Vagina (tissue), 2 donors: Measurements from ENCODE around the gene NUP188. TPM values are rescaled to one million over a fixed set of nuclear protein-coding genes. Genes with fewer than 3 reads are reported as not detected.

Experiments
- DNase-seq, 2 donors: peaks; one replicate each; pipeline ENCODE4 v3.0.0-alpha.2; 2017; ENCODE audit errors: extremely low spot score in 2 of 2
- H3K27ac ChIP-seq: fragments of 200-600 bp; sonication (generic); one replicate; pipeline ENCODE4 v1.5.1; 2019
- H3K27me3 ChIP-seq: fragments of 200-600 bp; sonication (generic); one replicate; pipeline ENCODE4 v1.5.1; 2019
- H3K36me3 ChIP-seq, 2 donors: fragments of 200-600 bp; sonication (generic); one replicate each; pipeline ENCODE4 v1.5.1; 2017 to 2019
- H3K4me1 ChIP-seq: fragments of 200-600 bp; sonication (generic); one replicate; pipeline ENCODE4 v1.5.1; 2019
- H3K4me3 ChIP-seq, 2 donors: fragments of 200-600 bp; sonication (generic); 1 replicate in 1 of 2; 2 replicates in 1 of 2; pipeline ENCODE4 v1.5.1; 2016 to 2019
- H3K9me3 ChIP-seq: fragments of 200-600 bp; sonication (generic); one replicate; pipeline ENCODE4 v1.5.1; 2019
- POLR2A ChIP-seq, 2 donors: fragments of 450-650 bp; IDR thresholded peaks; one replicate each; pipeline ENCODE4 v1.6.1; 2017; ENCODE audit warnings: antibody characterized with exemption in 2 of 2, mild to moderate bottlenecking in 2 of 2, moderate library complexity in 2 of 2
- POLR2AphosphoS5 ChIP-seq, 2 donors: sonication (generic); formaldehyde crosslinking; IDR thresholded peaks; one replicate each; pipeline ENCODE4 v1.9.0; 2017; ENCODE audit warnings: antibody characterized with exemption in 2 of 2, mild to moderate bottlenecking in 2 of 2, low read depth in 1 of 2; ENCODE audit not compliant: insufficient read depth in 1 of 2
- intact Hi-C: fragments of 100-400 bp; cut with DNase I; formaldehyde crosslinking; loops from one replicate; pipeline ENCODE4 v1.15.1; 2023
- total RNA-seq: library from RNA; depleted of rRNA; stranded (reverse); fragments of >200 nt; gene quantifications from one replicate; pipeline ENCODE4 v1.2.3, GENCODE V29; 2016
- TF ChIP-seq, protein P1 (sequence below), 3 experiments: fragments of 450-650 bp in 2 of 3; fragments of 200-600 bp in 1 of 3; sonication (generic) in 1 of 3; IDR thresholded peaks; one replicate each; pipeline ENCODE4 v1.5.1; 2017 to 2019; ENCODE audit warnings: antibody characterized with exemption in 3 of 3, mild to moderate bottlenecking in 2 of 3, moderate library complexity in 2 of 3

The NUP188 gene
- total RNA-seq, 1 donor from 2014 or later: 69.0 TPM

DNA sequence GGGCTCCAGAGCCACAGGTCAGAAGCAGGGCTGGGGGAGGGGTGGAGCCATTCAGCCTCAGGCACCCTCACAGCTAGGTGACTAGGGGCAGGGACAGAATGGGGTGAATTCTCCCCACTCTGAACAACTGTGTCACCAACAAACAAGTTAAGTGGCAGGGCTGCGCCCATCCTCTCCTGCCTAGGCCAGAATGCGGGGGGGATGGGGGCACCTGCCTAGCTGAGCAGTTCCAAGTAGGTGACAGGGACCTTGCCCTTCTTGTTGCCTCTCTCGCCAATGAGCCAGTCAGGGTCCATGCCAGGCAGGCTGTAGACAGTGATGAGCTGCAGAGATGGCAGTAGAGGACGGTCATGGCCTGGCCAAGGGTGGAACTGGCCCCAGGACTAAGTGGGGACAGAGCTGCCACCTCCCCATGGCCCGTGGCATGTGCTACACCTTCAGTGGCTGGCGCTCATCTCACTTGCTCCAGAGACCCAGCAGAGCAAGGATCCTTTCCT is 61.0 kb downstream of the NUP188 start:
- DNase-seq: no peak
- H3K4me3 ChIP-seq: no peak overlapping the region
- H3K36me3 ChIP-seq: peaks cover 0 to 61% of the 10 kb centered on the region in 2 donors
- H3K9me3 ChIP-seq: no peaks in the 10 kb centered on the region
- no peaks in the 10 kb centered on the region for H3K27me3 ChIP-seq
- peaks cover 23% of the 10 kb centered on the region for H3K4me1 ChIP-seq
- H3K27ac ChIP-seq: peak overlapping the region; percentile 39
- intact Hi-C loops: no loop called here
- TF ChIP-seq, protein P1, sequence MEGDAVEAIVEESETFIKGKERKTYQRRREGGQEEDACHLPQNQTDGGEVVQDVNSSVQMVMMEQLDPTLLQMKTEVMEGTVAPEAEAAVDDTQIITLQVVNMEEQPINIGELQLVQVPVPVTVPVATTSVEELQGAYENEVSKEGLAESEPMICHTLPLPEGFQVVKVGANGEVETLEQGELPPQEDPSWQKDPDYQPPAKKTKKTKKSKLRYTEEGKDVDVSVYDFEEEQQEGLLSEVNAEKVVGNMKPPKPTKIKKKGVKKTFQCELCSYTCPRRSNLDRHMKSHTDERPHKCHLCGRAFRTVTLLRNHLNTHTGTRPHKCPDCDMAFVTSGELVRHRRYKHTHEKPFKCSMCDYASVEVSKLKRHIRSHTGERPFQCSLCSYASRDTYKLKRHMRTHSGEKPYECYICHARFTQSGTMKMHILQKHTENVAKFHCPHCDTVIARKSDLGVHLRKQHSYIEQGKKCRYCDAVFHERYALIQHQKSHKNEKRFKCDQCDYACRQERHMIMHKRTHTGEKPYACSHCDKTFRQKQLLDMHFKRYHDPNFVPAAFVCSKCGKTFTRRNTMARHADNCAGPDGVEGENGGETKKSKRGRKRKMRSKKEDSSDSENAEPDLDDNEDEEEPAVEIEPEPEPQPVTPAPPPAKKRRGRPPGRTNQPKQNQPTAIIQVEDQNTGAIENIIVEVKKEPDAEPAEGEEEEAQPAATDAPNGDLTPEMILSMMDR (IDR thresholded peaks at IDR 0.05): no peak
- TF ChIP-seq POLR2AphosphoS5 (IDR thresholded peaks at IDR 0.05; ENCODE audit: insufficient read depth in 1 of 2, low read depth in 1 of 2): no peak
- TF ChIP-seq POLR2A (IDR thresholded peaks at IDR 0.05): no peak

DNA sequence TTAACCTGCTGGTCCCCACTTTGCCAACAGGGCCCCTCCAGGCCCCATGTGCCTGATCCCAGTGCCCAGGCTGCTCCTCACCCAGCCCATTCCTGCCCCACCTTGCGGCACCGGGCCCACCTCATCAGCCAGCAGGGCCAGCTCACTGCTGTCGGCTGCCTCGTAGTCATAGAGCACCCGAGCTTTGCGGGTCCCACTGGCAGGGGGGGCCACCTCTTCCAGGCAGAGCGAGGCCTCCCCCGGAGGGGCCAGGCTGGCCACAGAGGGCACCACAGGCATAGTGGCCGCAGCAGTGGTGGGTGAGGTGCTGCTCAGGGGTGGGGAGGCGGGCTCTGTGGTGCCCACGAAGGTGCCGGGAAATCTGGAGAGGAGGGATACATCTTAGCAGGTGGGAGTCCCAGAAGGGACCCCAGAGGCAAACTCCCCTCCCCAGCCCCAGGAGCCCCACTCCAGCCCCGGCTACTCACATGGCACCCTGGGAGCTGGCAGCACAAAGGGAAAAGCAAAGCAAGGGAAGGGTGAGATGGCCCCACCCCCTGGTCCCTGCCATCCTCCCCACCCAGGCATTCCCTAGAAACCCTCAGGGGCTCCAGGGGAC is 61.6 kb downstream of the NUP188 start:
- no peak for DNase-seq
- Histone ChIP-seq H3K4me3 (no peak overlapping the region), H3K4me1 (peaks cover 23% of the 10 kb centered on the region), H3K27ac (no peak overlapping the region), H3K36me3 (peaks cover 0 to 67% of the 10 kb centered on the region in 2 donors), H3K27me3 (no peaks in the 10 kb centered on the region), H3K9me3 (no peaks in the 10 kb centered on the region)
- intact Hi-C loops: no loop called here
- TF ChIP-seq POLR2A (IDR thresholded peaks at IDR 0.05) (no peak), POLR2AphosphoS5 (IDR thresholded peaks at IDR 0.05; ENCODE audit: insufficient read depth in 1 of 2, low read depth in 1 of 2) (no peak)

DNA sequence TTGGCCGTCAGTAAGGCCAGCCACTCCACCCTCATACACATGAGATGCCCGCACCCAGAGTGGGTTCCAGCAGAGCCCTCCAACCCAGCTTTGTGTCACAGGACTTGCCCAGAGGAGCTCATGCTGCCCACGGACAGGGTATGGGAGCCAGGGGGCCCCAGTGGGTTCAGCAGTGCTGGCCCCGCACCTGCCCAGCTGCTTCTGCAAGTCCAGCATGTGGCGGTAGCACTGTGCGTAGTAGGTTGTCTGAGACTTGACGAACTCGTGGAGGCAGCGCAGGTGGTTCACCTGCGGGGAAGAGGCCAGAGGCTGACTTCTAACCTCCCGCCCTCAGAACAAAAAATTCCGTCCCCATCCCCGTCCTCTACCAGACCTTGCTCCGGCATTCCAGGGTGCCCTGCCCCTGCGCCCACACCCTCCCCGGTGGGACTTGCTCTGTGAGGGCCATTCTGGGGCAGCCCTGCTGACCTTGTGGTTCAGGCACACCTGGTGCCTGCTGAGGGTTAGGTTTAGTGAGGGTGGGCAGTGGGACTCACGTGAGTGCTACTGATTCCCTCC is 62.2 kb downstream of the NUP188 start:
- TF ChIP-seq POLR2AphosphoS5 (IDR thresholded peaks at IDR 0.05; ENCODE audit: insufficient read depth in 1 of 2, low read depth in 1 of 2) (no peak), POLR2A (IDR thresholded peaks at IDR 0.05) (no peak)
- TF ChIP-seq, protein P1 (IDR thresholded peaks at IDR 0.05): no peak
- intact Hi-C loops: no loop called here
- Histone ChIP-seq H3K27me3 (no peaks in the 10 kb centered on the region), H3K9me3 (no peaks in the 10 kb centered on the region), H3K4me1 (peaks cover 23% of the 10 kb centered on the region), H3K27ac (no peak overlapping the region), H3K4me3 (no peak overlapping the region), H3K36me3 (peaks cover 0 to 72% of the 10 kb centered on the region in 2 donors)
- DNase-seq: no peak

DNA sequence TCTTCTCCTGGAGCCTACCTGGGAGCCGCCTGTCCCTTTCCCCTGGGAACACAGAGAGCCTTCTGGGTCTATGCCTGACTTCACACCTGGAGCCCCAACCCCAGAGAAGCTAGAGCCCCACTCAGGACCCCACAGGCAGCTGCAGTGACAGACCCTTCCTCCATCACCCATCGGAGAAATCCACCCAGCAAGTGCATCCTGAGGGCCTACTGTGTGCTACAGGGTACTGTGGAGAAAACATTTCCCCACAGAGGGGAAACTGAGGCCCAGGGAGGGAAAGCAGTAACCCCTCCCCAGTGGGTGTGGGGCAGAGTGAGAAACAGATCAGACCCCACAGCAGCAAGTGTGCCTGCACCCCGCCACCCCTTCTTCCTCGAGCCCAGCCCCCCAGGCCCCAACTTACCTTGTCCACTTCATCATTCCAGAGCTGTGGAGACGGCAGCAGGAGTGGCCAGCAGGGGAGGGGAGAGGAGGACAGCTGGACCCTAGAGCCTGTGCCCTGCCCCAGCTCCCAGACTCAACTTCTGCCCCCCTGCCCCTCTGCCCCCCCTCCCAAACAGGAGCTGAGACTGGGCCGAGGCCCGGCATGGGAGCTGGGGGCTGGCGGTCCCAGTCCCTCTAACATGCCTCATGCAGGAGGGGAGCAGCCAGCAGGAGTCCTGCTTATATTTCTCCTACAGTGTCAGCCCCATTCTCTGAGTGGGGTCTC is 62.9 kb downstream of the NUP188 start:
- Histone ChIP-seq H3K4me1 (peaks cover 23% of the 10 kb centered on the region), H3K36me3 (peaks cover 0 to 76% of the 10 kb centered on the region in 2 donors), H3K27me3 (no peaks in the 10 kb centered on the region), H3K4me3 (no peak overlapping the region), H3K27ac (no peak overlapping the region), H3K9me3 (no peaks in the 10 kb centered on the region)
- no peak for DNase-seq
- intact Hi-C loops: no loop called here
- no peak for TF ChIP-seq POLR2A (IDR thresholded peaks at IDR 0.05)
- no peak for TF ChIP-seq POLR2AphosphoS5 (IDR thresholded peaks at IDR 0.05; ENCODE audit: insufficient read depth in 1 of 2, low read depth in 1 of 2)
- TF ChIP-seq, protein P1 (IDR thresholded peaks at IDR 0.05): no peak

DNA sequence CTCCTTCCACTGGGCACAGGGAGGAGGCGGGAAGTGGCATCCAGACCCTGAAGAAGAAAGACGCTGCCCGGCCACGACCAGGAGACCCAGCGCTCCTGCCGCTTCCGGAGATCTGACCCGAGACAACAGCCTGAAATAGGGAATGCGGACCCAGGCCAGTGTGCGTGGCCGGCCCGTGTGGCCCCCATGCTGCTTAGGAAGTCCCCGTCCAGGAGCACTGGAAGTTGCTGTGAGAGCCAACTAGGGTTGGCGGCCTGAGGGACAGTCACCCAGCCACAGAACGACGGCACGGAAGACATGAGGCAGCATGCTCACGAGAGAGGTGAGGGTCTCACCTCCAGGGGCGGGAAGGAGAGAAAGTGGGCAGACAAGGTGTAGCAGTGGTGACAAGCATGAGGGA is 63.7 kb downstream of the NUP188 start:
- Histone ChIP-seq H3K27ac (no peak overlapping the region), H3K4me1 (peaks cover 23% of the 10 kb centered on the region), H3K9me3 (no peaks in the 10 kb centered on the region), H3K4me3 (no peak overlapping the region), H3K27me3 (no peaks in the 10 kb centered on the region), H3K36me3 (peaks cover 0 to 76% of the 10 kb centered on the region in 2 donors)
- TF ChIP-seq POLR2A (IDR thresholded peaks at IDR 0.05) (no peak), POLR2AphosphoS5 (IDR thresholded peaks at IDR 0.05; ENCODE audit: insufficient read depth in 1 of 2, low read depth in 1 of 2) (no peak)
- TF ChIP-seq, protein P1 (IDR thresholded peaks at IDR 0.05): no peak
- intact Hi-C loops: no loop called here
- no peak for DNase-seq
